HCT116 (cell line): ENCODE measurements around the gene ATP5F1D. TPM values are rescaled to one million over a fixed set of nuclear protein-coding genes. Genes with fewer than 3 reads are reported as not detected.

Experiments
- ATAC-seq: fragments of 200-7000 bp; cut with Tn5 transposase; 2 replicates; pipeline ENCODE4 v1.9.1; 2020; ENCODE audit warnings: mild to moderate bottlenecking, moderate library complexity
- BruUV-seq: library from RNA; stranded (reverse); fragments of 400-500 nt; replicated peaks from 2 replicates; lab custom pipeline; 2021; lab: Mats Ljungman, UMichigan
- CTCF ChIA-PET: fragments of 300-600 bp; sonication (Branson Sonifier 250); formaldehyde crosslinking; loops from one replicate; lab custom pipeline; 2021; ENCODE audit warnings: antibody characterized with exemption; lab: Charles Lee
- POLR2A ChIA-PET: fragments of 300-600, 350-600 bp; sonication (Branson Sonifier 250); formaldehyde crosslinking; loops from one replicate; lab custom pipeline; 2021; ENCODE audit warnings: antibody characterized with exemption; lab: Charles Lee
- RAD21 ChIA-PET, 2 experiments: fragments of 300-600 bp; sonication (Branson Sonifier 250); formaldehyde crosslinking; loops; one replicate each; lab custom pipeline; 2023; ENCODE audit warnings: low total read pairs in 2 of 2; ENCODE audit not compliant: uncharacterized antibody in 2 of 2, unreplicated experiment in 2 of 2, low non-redundant PET in 1 of 2; lab: Charles Lee
- DNase-seq: peaks from one replicate; pipeline ENCODE4 v3.0.0-alpha.2; 2010; ENCODE audit warnings: low read depth, low spot score
- H2AFZ ChIP-seq: fragments of 200-600 bp; shearing (Covaris generic), sonication (generic); 2 replicates; pipeline ENCODE4 v1.6.1; 2017; ENCODE audit warnings: low read depth, mixed run types, mixed read lengths, antibody characterized with exemption, low read length; ENCODE audit not compliant: poor library complexity, severe bottlenecking
- H3K27ac ChIP-seq: 2 replicates; pipeline ENCODE4 v1.5.1; 2012; ENCODE audit warnings: low read depth, low read length
- H3K27me3 ChIP-seq: fragments of 200-600 bp; sonication (generic); 2 replicates; pipeline ENCODE4 v1.6.1; 2016; ENCODE audit warnings: mixed run types, low read length, mixed read lengths; ENCODE audit not compliant: insufficient read depth
- H3K36me3 ChIP-seq, 2 experiments: fragments of 200-500 bp in 1 of 2; fragments of 200-600 bp in 1 of 2; sonication (Bioruptor generic) in 1 of 2; sonication (generic) in 1 of 2; 2 replicates each; pipeline versions ENCODE4 v1.5.1 to v1.6.1; 2014 to 2016; ENCODE audit warnings: low read length in 2 of 2, inconsistent platforms in 1 of 2, mixed read lengths in 1 of 2, mixed run types in 1 of 2; ENCODE audit not compliant: insufficient read depth in 2 of 2, control insufficient read depth in 1 of 2
- H3K4me1 ChIP-seq, 2 experiments: fragments of 200-600 bp in 1 of 2; sonication (generic) in 1 of 2; 2 replicates each; pipeline versions ENCODE4 v1.5.1 to v1.6.1; 2012 to 2017; ENCODE audit warnings: low read length in 2 of 2, inconsistent platforms in 1 of 2, mild to moderate bottlenecking in 1 of 2, mixed read lengths in 1 of 2, mixed run types in 1 of 2, moderate library complexity in 1 of 2; ENCODE audit not compliant: insufficient read depth in 2 of 2, control insufficient read depth in 1 of 2
- H3K4me2 ChIP-seq: fragments of 200-600 bp; sonication (generic); 2 replicates; pipeline ENCODE4 v1.6.1; 2017; ENCODE audit warnings: mixed run types, low read length, mixed read lengths
- H3K4me3 ChIP-seq, 2 experiments: fragments of 200-600 bp in 1 of 2; sonication (generic) in 1 of 2; replicated peaks in 1 of 2; 2 replicates each; pipeline ENCODE4 v1.5.1; 2011 to 2016; ENCODE audit warnings: low read length in 2 of 2, control low read depth in 1 of 2, low read depth in 1 of 2, mild to moderate bottlenecking in 1 of 2, mixed read lengths in 1 of 2, mixed run types in 1 of 2
- H3K79me2 ChIP-seq: fragments of 200-600 bp; sonication (generic); 2 replicates; pipeline ENCODE4 v1.6.1; 2017; ENCODE audit warnings: mild to moderate bottlenecking, mixed run types, low read length, moderate library complexity, mixed read lengths; ENCODE audit not compliant: insufficient read depth
- H3K9ac ChIP-seq: fragments of 200-600 bp; sonication (generic); 2 replicates; pipeline ENCODE4 v1.6.1; 2016; ENCODE audit warnings: low read length, mixed read lengths
- H3K9me2 ChIP-seq: fragments of 200-600 bp; sonication (generic), shearing (Covaris generic); 2 replicates; pipeline ENCODE4 v1.6.1; 2017; ENCODE audit warnings: mixed run types, mild to moderate bottlenecking, moderate library complexity; ENCODE audit not compliant: insufficient read depth
- H3K9me3 ChIP-seq, 2 experiments: fragments of 200-500 bp in 1 of 2; fragments of 200-600 bp in 1 of 2; sonication (Bioruptor generic) in 1 of 2; sonication (generic) in 1 of 2; 2 replicates each; pipeline ENCODE4 v1.6.1; 2014 to 2017; ENCODE audit warnings: low read length in 2 of 2, mixed read lengths in 2 of 2, inconsistent platforms in 1 of 2, low read depth in 1 of 2, mild to moderate bottlenecking in 1 of 2, mixed run types in 1 of 2, moderate library complexity in 1 of 2; ENCODE audit not compliant: control insufficient read depth in 1 of 2, insufficient read depth in 1 of 2
- H4K20me1 ChIP-seq: fragments of 200-600 bp; sonication (generic), shearing (Covaris generic); 2 replicates; pipeline ENCODE4 v1.6.1; 2017; ENCODE audit warnings: mixed run types, mild to moderate bottlenecking, moderate library complexity; ENCODE audit not compliant: insufficient read depth
- POLR2A ChIP-seq: IDR thresholded peaks from 2 replicates; pipeline ENCODE4 v1.7.0; 2011; ENCODE audit warnings: borderline replicate concordance; ENCODE audit not compliant: insufficient read depth, insufficient read length; ENCODE audit errors: extremely low read depth
- POLR2AphosphoS5 ChIP-seq: IDR thresholded peaks from 2 replicates; pipeline ENCODE4 v1.6.1; 2011; ENCODE audit warnings: mild to moderate bottlenecking, low read depth, low read length, moderate library complexity
- RAD21 ChIP-seq: IDR thresholded peaks from 2 replicates; pipeline ENCODE4 v1.6.1; 2012; ENCODE audit warnings: low read depth, mild to moderate bottlenecking
- SIN3A ChIP-seq: IDR thresholded peaks from 2 replicates; pipeline ENCODE4 v1.6.1; 2012; ENCODE audit warnings: low read depth
- SP1 ChIP-seq: IDR thresholded peaks from 2 replicates; pipeline ENCODE4 v1.6.1; 2012; ENCODE audit warnings: low read depth
- ZFX ChIP-seq: fragments of 450-650 bp; IDR thresholded peaks from 2 replicates; pipeline ENCODE4 v1.6.1; 2017
- intact Hi-C: fragments of 100-400 bp; cut with micrococcal nuclease; formaldehyde crosslinking; loops from 2 replicates; pipeline ENCODE4 v1.10.0; 2022
- total RNA-seq: library from RNA; stranded (reverse); gene quantifications from one replicate; pipeline ENCODE4 v1.2.1, GENCODE V29; 2021; ENCODE audit not compliant: unreplicated experiment
- TF ChIP-seq, protein P1 (sequence below): IDR thresholded peaks from 2 replicates; pipeline ENCODE4 v1.6.1; 2012
- TF ChIP-seq, protein P2 (sequence below): IDR thresholded peaks from 2 replicates; pipeline ENCODE4 v1.6.1; 2012; ENCODE audit warnings: low read depth

ATP5F1D gene
- total RNA-seq, 1 experiment from 2014 or later, result 428 TPM

DNA sequence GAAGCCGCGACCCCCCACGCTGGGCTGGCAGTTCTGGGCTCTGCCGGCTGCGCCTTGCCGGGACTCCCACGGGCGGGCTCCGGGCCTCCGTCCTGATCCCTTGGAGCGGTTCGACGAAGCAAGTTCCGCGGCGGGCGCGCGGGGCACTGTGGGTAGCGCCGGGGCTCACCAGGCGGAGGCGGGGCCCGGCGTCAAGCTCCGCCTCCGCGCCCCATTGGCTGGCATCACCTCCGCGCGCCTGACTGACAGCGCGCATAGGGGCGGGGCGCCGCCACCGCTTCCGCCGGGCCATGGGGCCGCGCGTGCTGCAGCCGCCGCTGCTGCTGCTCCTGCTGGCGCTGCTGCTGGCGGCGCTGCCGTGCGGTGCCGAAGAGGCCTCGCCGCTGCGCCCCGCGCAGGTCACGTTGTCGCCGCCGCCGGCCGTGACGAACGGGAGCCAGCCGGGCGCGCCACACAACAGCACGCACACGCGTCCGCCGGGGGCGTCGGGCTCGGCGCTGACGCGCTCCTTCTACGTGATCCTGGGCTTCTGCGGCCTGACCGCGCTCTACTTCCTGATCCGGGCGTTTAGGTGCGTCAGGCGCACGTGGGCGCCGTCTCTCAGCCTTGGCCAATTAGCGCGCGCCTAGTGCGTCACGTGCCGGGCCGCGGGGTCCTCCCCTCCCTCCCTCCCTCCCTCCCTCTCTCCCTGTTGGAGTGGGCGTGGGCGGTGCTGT is 33.9 kb downstream of the ATP5F1D start, which contains the start of gene FAM174C:
Gene FAM174C, plus strand, starts transcription at position 271 of the 716 bp plus-strand sequence. Its CDS starts 20 bp downstream, at position 291.
- Histone ChIP-seq H3K4me3 (peak within 1 kb of the TSS; percentile 84 to 85), H3K9me3 (no peaks in the 10 kb centered on the region), H3K4me2 (peak within 1 kb of the TSS; percentile 99), H4K20me1 (no peaks in the 10 kb centered on the region), H3K79me2 (peaks cover 63% of the 10 kb centered on the region), H3K36me3 (peaks cover 27 to 40% of the 10 kb centered on the region in 2 experiments; a peak in 3 of 4 replicates), H2AFZ (no peak within 1 kb of the TSS), H3K27ac (peak within 1 kb of the TSS; percentile 100), H3K9me2 (no peaks in the 10 kb centered on the region), H3K9ac (peak within 1 kb of the TSS; percentile 97), H3K27me3 (no peaks in the 10 kb centered on the region), H3K4me1 (peaks cover 24 to 55% of the 10 kb centered on the region in 2 experiments)
- CTCF ChIA-PET, result interaction anchor here (1.0 kb wide), 2 partner anchors 9 to 31 kb away, joined by 6 to 13 read pairs; no protein-coding TSS in a partner anchor
- ATAC-seq (peak; percentile 80), DNase-seq (peak; percentile 93)
- no TSS peak for BruUV-seq
- intact Hi-C loops, result loop anchor here (10.0 kb wide), 1 partner anchor 129 kb away; the partner anchor contains the start of genes DAZAP1 and GAMT
- TF ChIP-seq RAD21, result no peak
- peak; percentile 81 for TF ChIP-seq SP1
- TF ChIP-seq, protein P1, sequence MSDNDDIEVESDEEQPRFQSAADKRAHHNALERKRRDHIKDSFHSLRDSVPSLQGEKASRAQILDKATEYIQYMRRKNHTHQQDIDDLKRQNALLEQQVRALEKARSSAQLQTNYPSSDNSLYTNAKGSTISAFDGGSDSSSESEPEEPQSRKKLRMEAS, result peak; percentile 89
- TF ChIP-seq POLR2A, result peak; percentile 83
- TF ChIP-seq SIN3A, result peak; percentile 93
- peak; percentile 74; the same call in 1 of the 2 replicates for TF ChIP-seq ZFX
- TF ChIP-seq, protein P2, sequence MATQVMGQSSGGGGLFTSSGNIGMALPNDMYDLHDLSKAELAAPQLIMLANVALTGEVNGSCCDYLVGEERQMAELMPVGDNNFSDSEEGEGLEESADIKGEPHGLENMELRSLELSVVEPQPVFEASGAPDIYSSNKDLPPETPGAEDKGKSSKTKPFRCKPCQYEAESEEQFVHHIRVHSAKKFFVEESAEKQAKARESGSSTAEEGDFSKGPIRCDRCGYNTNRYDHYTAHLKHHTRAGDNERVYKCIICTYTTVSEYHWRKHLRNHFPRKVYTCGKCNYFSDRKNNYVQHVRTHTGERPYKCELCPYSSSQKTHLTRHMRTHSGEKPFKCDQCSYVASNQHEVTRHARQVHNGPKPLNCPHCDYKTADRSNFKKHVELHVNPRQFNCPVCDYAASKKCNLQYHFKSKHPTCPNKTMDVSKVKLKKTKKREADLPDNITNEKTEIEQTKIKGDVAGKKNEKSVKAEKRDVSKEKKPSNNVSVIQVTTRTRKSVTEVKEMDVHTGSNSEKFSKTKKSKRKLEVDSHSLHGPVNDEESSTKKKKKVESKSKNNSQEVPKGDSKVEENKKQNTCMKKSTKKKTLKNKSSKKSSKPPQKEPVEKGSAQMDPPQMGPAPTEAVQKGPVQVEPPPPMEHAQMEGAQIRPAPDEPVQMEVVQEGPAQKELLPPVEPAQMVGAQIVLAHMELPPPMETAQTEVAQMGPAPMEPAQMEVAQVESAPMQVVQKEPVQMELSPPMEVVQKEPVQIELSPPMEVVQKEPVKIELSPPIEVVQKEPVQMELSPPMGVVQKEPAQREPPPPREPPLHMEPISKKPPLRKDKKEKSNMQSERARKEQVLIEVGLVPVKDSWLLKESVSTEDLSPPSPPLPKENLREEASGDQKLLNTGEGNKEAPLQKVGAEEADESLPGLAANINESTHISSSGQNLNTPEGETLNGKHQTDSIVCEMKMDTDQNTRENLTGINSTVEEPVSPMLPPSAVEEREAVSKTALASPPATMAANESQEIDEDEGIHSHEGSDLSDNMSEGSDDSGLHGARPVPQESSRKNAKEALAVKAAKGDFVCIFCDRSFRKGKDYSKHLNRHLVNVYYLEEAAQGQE, result no peak
- TF ChIP-seq POLR2AphosphoS5, result peak; percentile 96
- RAD21 ChIA-PET, result no interaction called here
- POLR2A ChIA-PET, result interaction anchor here (0.9 to 1.0 kb wide), 4 partner anchors 9 to 254 kb away, joined by 3 to 9 read pairs (median 4); partner anchors contain the start of genes ATP5F1D and RNU6-2
